IPS DF 4.7 (cell line): Measurements from ENCODE around the gene LRRC36.

Experiments
- DNase-seq: peaks from one replicate; pipeline ENCODE4 v3.0.0-alpha.2; 2013; ENCODE audit warnings: low spot score; ENCODE audit errors: extremely low read depth

The LRRC36 gene

GRCh38 chr16:67423015-67423414 lies 96.4 kb downstream of the LRRC36 start:
- DNase-seq: no peak

DNA sequence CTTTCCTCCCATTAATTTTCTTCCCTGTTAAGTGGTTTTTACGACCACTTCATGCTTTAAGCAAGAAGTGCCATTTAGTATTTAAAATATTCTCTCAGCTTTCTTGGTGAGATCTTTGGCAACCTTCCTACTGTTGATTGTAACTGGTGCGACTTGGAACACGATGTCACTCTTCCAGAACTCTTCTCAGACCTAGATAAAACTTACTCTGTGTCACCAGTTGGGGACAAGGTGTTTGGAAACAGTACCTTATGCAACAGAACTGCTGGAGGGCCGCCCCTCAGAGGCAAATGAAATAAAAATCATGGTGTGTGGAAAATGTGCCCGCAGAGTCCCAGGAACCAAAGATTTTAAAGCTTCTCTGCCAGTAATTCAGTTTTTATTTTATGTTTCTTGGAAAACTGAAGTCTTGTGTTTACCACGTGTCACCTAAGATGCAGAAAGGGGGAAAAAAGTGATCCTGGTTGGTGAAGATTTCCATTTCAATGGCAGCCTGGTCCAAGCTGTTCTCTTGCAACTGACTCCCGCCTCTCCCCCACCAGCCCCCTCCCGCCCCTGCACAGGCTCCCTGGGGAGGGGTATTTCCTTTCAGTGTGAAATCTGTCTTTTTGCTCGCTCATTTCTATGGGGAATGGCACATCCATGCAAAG lies 97.1 kb downstream of the LRRC36 start:
- no peak for DNase-seq

DNA sequence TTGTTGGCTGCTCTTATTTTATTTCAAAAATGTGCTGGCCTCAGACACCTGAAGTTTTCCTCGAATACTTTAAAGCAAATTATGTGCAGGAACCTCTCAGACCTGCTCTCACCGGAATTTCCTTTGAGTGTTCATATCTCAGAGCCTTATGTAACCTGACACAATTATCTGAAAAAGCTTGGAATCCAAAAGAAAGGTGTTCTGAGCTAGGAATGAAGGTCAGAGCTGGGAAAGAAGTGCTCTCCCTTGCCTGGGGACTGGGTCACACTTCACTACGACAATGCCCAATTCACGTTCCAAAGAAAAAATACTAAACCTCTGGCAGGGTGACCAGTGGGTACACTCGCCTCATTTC lies 97.6 kb downstream of the LRRC36 start:
- no peak for DNase-seq

- DNase-seq: no peak
Measured at GRCh38 chr16:67425061-67425460, 98.4 kb downstream of the LRRC36 start.

DNA sequence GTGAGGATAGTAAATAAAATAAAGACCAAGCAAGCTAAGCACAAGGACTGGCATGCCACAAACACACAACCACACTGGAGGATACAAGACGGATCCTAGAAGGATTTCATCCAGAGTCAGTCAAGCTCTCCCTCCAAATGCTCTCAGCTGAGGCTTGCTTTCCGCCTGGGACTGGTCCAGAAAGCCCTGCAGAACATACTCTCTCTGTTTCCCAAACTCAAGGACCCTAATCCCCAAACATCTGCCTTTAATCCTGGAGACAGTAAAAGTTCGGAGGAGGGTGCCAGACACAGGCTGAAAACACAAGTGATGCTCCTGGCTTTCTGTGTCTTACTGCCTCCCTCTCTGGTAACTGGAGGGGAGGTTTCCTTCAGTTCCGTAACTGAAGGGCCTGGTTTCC lies 99.0 kb downstream of the LRRC36 start:
- no peak for DNase-seq

- DNase-seq: no peak
Measured at GRCh38 chr16:67426022-67426421, 99.4 kb downstream of the LRRC36 start.

GRCh38 chr16:67426950-67427349 lies 100.3 kb downstream of the LRRC36 start:
- no peak for DNase-seq

DNA sequence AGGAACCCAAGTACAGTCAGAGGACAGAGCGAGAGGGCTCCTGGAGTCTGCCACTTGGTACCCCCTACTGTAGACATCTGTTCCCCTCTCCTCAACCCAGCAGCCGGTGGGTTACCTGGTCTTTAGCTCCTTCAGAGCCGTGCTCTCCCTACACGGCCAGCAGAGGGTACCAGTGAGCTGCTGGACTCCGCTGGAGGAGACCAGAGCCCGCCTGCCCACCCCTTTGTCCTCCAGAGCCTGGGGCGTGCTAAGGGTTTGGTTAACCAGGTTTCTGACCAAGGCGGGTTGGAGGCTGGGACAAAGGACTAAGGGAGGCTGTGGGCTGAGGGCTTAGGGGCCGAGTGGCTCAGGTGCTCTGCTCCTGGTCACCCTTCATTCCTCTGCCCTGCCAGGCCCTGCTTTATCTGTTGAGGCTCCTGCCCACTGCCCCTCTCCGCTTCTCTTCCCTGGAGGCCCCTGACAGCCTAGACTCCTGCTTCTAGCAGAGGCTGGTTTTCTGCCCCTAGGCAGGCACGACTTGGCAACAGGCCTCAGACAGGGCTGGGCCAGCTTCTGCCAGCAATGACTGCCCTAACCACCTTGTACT lies 101.6 kb downstream of the LRRC36 start:
- DNase-seq: no peak

DNA sequence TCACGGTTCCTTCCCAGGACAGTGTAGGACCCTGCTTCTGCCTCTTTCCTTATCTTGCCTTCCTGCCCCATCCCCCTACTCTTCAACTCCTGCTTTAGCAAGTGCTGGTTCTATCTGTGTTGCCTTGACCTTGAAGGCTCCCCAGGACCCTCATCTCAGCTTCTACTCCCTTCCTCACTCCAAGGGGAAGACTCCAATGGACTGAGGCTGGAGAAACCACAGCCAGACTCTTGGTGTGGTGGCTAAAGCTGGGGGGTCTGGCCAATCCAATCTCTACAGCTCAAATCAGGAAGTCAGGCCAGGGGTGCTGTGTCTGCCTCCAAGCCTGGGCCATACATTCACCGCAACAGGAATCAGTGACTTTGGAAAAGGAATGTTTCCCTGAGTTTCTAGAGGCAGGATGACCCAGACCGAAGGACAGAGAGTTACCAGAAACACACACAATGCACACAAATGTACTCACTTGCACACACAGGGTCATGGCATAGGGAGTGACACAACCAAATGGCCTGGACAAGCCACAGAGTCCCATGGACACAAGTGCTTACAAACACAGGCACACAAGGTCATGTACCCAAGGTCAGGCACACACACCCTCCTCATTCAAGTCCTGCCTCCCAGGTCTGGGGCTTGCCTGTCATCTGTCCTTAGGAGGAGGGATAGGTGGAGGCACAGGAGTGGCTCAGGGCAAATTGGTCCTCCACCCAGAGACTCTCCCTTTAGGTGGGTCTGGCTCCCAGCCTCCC lies 102.6 kb downstream of the LRRC36 start:
- DNase-seq: no peak

DNA sequence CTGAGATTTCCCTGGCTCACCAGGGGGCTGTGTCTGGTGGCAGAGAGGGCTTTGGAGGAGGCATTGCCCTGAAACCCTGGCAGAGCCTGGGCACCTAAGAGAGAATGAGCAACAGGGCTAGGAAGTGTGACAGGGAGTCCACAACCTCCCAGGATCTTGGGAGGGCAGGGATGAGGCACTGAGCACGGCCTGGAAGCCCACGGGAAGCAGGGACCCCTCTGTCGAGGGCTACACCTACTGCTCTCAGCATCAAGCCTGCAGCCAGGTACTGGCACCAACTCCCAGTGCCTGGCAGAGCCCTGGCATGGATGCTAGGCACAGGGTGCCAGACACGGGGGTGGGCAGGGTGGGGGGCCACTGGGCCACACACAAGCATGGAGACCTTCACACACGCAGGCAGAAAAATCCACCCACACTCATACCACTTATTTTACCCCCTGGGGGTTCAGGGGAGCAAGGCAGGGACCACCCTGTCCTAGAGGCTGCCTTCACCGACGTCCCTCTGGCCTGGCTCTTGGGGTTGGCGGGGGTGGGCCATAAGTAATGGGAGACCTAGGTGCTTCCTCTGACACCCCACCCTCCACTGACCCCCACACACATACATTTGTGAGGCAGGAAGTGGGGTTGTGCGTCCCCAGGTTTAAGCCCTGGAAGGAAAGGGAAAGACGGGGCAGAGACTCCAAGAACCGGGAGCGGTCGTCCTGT lies 103.3 kb downstream of the LRRC36 start:
- no peak for DNase-seq

DNA sequence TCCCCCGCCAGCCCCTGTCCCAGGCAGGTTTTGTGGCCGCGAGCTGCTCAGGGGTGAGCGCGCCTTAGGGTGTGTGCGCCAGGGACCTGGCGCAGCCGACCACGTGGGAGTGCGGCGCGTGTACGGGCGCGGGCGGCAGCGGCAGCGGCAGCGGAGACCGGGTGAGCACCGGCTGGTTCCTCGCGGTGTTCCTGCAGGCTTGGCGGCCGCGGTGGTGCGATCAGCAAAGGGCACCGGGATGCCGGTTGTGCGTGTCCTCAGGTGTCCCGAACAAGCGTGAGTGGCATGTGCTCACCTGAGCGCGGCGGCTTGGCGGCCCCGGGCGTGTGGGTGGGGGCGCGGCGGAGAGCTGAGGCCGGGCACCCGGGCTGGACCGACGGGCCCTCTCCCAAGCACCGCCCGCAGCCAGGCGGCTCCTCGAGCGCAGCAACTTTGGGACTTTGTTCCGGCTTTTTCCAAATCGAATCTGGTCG lies 103.9 kb downstream of the LRRC36 start:
- DNase-seq: no peak

- DNase-seq: no peak
Measured at GRCh38 chr16:67430977-67431774, 104.6 kb downstream of the LRRC36 start, which contains the start of gene HSD11B2. Gene HSD11B2 (plus strand): TSS chr16:67431121. CDS start chr16:67431249, 128 bp downstream.

DNA sequence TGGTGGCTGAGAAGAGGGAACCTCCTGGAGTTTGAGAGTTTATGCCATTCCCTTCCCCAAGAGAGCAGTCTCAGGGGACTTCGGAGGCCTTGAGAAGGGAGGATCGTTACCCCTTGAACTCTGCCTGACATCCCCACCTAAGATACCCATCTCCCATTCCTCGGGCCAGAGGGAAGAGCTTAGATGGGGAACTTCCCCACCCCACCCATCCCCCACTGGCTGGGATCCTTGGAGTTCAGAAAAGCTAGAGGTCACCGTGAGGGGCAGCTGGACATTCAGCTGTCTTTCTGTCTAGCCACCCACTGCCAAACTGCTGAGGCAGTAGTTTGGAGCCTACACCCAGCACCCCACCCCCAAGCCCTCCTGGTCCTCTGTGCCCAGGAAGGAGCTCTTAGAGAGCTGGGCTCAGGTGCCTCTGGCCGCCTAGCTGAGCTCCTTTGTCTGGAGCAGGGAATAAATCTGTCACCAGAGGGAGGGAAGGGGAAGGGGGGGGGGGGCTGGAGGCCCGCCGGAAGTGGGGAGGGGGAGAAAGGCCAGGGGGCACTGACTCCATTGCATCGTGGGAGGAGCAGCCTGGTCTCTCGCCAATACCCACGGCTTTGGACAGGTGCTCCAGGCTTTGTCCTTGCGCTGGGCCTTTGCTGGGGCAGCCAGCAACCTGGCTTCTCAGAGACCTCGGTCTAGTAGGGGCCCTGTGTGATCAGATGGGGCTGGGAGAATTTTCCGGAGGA lies 105.3 kb downstream of the LRRC36 start:
- no peak for DNase-seq

DNA sequence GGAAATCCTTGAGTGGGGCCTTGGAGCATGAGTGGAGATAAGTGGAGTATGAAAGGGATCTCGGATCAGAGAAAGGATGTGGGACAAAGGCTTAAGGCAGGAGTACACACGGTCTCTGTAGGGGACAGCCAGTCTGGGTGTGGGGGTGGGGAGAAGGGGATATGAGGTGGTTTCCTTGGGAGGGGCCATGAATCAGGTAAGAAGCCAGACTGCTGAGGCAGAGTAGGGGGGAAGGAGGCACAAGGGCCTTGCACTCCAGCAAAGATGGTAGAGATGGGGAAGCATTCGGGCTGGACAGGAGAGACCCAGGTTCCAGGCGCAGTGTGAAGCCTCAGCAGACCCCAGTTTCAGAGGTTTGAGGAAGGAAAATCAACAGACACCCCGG lies 105.9 kb downstream of the LRRC36 start:
- DNase-seq: no peak

GRCh38 chr16:67433131-67433719 lies 106.6 kb downstream of the LRRC36 start:
- DNase-seq: no peak
